Stimulated activated CD4-positive, alpha-beta T cell treated with anti-CD3 and anti-CD28 coated beads, Interleukin-2, amount 100 ng/mL, for 24 hours (primary cell): ENCODE measurements around the gene TMEM17.

Source experiments
- DNase-seq, 2 donors: peaks; one replicate each; pipeline ENCODE4 v3.0.0-alpha.2; 2020

Gene TMEM17

GRCh38 chr2:62506421-62506750, 391 bp upstream of the TMEM17 start:
- no peak for DNase-seq

GRCh38 chr2:62505109-62505749, 766 bp downstream of the TMEM17 start:
- no peak for DNase-seq

GRCh38 chr2:62504657-62505056, 1.3 kb downstream of the TMEM17 start:
- DNase-seq: no peak

- DNase-seq: no peak
These were observed 4.0 kb downstream of the TMEM17 start for GRCh38 chr2:62501794-62502500.

- DNase-seq: no peak
These were observed 4.9 kb downstream of the TMEM17 start for GRCh38 chr2:62501069-62501468.

GRCh38 chr2:62499430-62500060, 6.5 kb downstream of the TMEM17 start:
- no peak for DNase-seq

GRCh38 chr2:62498739-62499138, 7.3 kb downstream of the TMEM17 start:
- no peak for DNase-seq

- no peak for DNase-seq
These were observed 10.2 kb downstream of the TMEM17 start for GRCh38 chr2:62495761-62496160.

- no peak for DNase-seq
These were observed 13.9 kb downstream of the TMEM17 start for GRCh38 chr2:62492048-62492447.

GRCh38 chr2:62489702-62490101, 16.3 kb downstream of the TMEM17 start:
- no peak for DNase-seq

- DNase-seq: no peak
These were observed 16.8 kb downstream of the TMEM17 start for GRCh38 chr2:62489162-62489561.

- no peak for DNase-seq
These were observed 19.6 kb downstream of the TMEM17 start for GRCh38 chr2:62486439-62486765.

GRCh38 chr2:62485761-62486438, 20.1 kb downstream of the TMEM17 start:
- DNase-seq: no peak

GRCh38 chr2:62482558-62483352, 23.2 kb downstream of the TMEM17 start:
- DNase-seq: no peak

- DNase-seq: no peak
These were observed 26.1 kb downstream of the TMEM17 start for GRCh38 chr2:62479917-62480316.

- no peak for DNase-seq
These were observed 27.9 kb downstream of the TMEM17 start for GRCh38 chr2:62478093-62478580.

GRCh38 chr2:62477573-62477972, 28.4 kb downstream of the TMEM17 start:
- no peak for DNase-seq

- no peak for DNase-seq
These were observed 30.6 kb downstream of the TMEM17 start for GRCh38 chr2:62475172-62476011.

GRCh38 chr2:62474176-62474575, 31.8 kb downstream of the TMEM17 start:
- DNase-seq: no peak

GRCh38 chr2:62473246-62473827, 32.7 kb downstream of the TMEM17 start:
- no peak for DNase-seq

GRCh38 chr2:62472312-62472711, 33.7 kb downstream of the TMEM17 start:
- no peak for DNase-seq

GRCh38 chr2:62471816-62472215, 34.2 kb downstream of the TMEM17 start:
- DNase-seq: no peak
